A673 (cell line): Measurements from ENCODE around the gene KCNK18.

ENCODE experiments used
- EZH2 ChIP-seq: fragments of 200-600 bp; sonication (generic); IDR thresholded peaks from 2 replicates; pipeline ENCODE4 v1.6.1; 2017; ENCODE audit warnings: borderline replicate concordance, low read depth, mild to moderate bottlenecking, mixed read lengths, antibody characterized with exemption, low read length; ENCODE audit not compliant: poor library complexity, severe bottlenecking
- TF ChIP-seq, protein P1 (sequence below): fragments of 300-800, 200-600 bp; sonication (generic); conservative IDR thresholded peaks from 2 replicates; pipeline ENCODE4 v1.5.1; 2017; ENCODE audit warnings: low read depth, mild to moderate bottlenecking, antibody characterized with exemption, low read length, moderate library complexity, mixed read lengths

DNA sequence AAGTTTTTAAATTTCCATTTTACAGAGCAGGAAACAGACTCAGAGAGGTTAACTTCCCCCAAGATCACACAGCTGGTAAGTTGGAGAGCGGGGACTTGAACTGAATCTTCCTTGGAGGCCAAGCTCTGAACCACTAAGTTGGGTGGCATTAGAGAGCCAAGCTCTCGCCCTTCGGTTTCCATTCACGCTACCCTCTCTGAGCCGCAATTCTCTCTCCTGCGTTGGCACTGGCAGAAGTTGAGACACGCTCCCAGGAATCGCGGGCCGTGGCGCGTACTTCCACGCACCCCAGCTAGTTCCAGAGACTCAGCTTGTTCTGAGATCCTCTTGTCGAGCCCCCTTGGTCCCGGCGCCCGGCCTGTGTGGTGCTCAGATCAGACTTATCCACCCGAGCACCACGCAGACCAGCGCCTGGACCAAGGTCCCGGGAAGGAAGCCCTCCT, 29.9 kb upstream of the KCNK18 start:
- TF ChIP-seq, protein P1, sequence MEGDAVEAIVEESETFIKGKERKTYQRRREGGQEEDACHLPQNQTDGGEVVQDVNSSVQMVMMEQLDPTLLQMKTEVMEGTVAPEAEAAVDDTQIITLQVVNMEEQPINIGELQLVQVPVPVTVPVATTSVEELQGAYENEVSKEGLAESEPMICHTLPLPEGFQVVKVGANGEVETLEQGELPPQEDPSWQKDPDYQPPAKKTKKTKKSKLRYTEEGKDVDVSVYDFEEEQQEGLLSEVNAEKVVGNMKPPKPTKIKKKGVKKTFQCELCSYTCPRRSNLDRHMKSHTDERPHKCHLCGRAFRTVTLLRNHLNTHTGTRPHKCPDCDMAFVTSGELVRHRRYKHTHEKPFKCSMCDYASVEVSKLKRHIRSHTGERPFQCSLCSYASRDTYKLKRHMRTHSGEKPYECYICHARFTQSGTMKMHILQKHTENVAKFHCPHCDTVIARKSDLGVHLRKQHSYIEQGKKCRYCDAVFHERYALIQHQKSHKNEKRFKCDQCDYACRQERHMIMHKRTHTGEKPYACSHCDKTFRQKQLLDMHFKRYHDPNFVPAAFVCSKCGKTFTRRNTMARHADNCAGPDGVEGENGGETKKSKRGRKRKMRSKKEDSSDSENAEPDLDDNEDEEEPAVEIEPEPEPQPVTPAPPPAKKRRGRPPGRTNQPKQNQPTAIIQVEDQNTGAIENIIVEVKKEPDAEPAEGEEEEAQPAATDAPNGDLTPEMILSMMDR = no peak
- TF ChIP-seq EZH2 = no peak
